BLaER1 (cell line): ENCODE results near the gene KIAA2012.

Source experiments
- H3K27ac ChIP-seq: shearing (Covaris generic); formaldehyde crosslinking; 2 replicates; pipeline ENCODE4 v1.8.1; 2022
- H3K27me3 ChIP-seq: shearing (Covaris generic); formaldehyde crosslinking; 2 replicates; pipeline ENCODE4 v1.8.1; 2022
- H3K36me3 ChIP-seq: shearing (Covaris generic); formaldehyde crosslinking; 2 replicates; pipeline ENCODE4 v1.8.1; 2022
- H3K4me1 ChIP-seq: shearing (Covaris generic); formaldehyde crosslinking; 2 replicates; pipeline ENCODE4 v1.8.1; 2022
- H3K4me2 ChIP-seq: shearing (Covaris generic); formaldehyde crosslinking; 2 replicates; pipeline ENCODE4 v1.8.1; 2022
- H3K4me3 ChIP-seq: shearing (Covaris generic); formaldehyde crosslinking; 2 replicates; pipeline ENCODE4 v1.8.1; 2022
- H3K9ac ChIP-seq: shearing (Covaris generic); formaldehyde crosslinking; 2 replicates; pipeline ENCODE4 v1.8.1; 2022
- H3K9me3 ChIP-seq: shearing (Covaris generic); formaldehyde crosslinking; 2 replicates; pipeline ENCODE4 v1.8.1; 2022
- H4K20me1 ChIP-seq: shearing (Covaris generic); formaldehyde crosslinking; 2 replicates; pipeline ENCODE4 v1.8.1; 2022
- Cebpa-rat ChIP-seq: shearing (Covaris generic); IDR thresholded peaks from 2 replicates; pipeline ENCODE4 v1.8.1; 2022

KIAA2012 gene

DNA sequence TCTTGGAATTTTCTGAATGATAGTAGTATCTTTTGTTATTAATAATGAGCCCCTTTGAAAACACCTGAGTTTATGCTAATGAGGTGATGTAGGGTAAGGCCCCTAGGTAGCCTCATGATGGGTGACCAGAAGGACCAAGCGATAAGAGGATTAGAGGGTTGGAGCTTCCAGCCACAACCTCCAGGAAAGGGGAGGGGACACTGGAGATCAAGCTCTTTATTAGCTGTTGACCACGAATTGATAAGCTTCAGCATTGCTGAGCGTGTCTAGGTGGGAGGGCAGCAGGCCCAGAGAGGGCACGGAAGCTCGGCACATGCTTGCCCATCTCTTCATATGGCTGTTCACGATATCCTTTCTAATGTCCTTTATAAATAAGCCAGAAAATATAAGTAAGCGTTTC lies 39.0 kb downstream of the KIAA2012 start:
- no peak overlapping the region for H3K27ac ChIP-seq
- H4K20me1 ChIP-seq, result no peaks in the 10 kb centered on the region
- no peaks in the 10 kb centered on the region for H3K36me3 ChIP-seq
- H3K4me1 ChIP-seq, result no peaks in the 10 kb centered on the region
- no peak overlapping the region for H3K9ac ChIP-seq
- no peaks in the 10 kb centered on the region for H3K27me3 ChIP-seq
- H3K4me3 ChIP-seq, result no peak overlapping the region
- no peak overlapping the region for H3K4me2 ChIP-seq
- no peaks in the 10 kb centered on the region for H3K9me3 ChIP-seq
- no peak for TF ChIP-seq Cebpa-rat

- Histone ChIP-seq H3K27me3 (no peaks in the 10 kb centered on the region), H3K27ac (no peak overlapping the region), H3K36me3 (no peaks in the 10 kb centered on the region), H3K4me2 (no peak overlapping the region), H3K9ac (no peak overlapping the region), H4K20me1 (no peaks in the 10 kb centered on the region), H3K4me1 (no peaks in the 10 kb centered on the region), H3K9me3 (no peaks in the 10 kb centered on the region), H3K4me3 (no peak overlapping the region)
- no peak for TF ChIP-seq Cebpa-rat
Observed at GRCh38 chr2:202113571-202114142, 40.6 kb downstream of the KIAA2012 start.

GRCh38 chr2:202114291-202114690 lies 41.2 kb downstream of the KIAA2012 start:
- Histone ChIP-seq H3K4me3 (no peak overlapping the region), H3K27ac (no peak overlapping the region), H4K20me1 (no peaks in the 10 kb centered on the region), H3K36me3 (no peaks in the 10 kb centered on the region), H3K4me1 (no peaks in the 10 kb centered on the region), H3K9me3 (no peaks in the 10 kb centered on the region), H3K4me2 (no peak overlapping the region), H3K27me3 (no peaks in the 10 kb centered on the region), H3K9ac (no peak overlapping the region)
- no peak for TF ChIP-seq Cebpa-rat

GRCh38 chr2:202114795-202115194 lies 41.7 kb downstream of the KIAA2012 start:
- Histone ChIP-seq H3K27me3 (no peaks in the 10 kb centered on the region), H3K9ac (no peak overlapping the region), H3K4me1 (no peaks in the 10 kb centered on the region), H3K27ac (no peak overlapping the region), H3K36me3 (no peaks in the 10 kb centered on the region), H3K9me3 (peaks cover 5% of the 10 kb centered on the region), H3K4me2 (no peak overlapping the region), H4K20me1 (no peaks in the 10 kb centered on the region), H3K4me3 (no peak overlapping the region)
- no peak for TF ChIP-seq Cebpa-rat

DNA sequence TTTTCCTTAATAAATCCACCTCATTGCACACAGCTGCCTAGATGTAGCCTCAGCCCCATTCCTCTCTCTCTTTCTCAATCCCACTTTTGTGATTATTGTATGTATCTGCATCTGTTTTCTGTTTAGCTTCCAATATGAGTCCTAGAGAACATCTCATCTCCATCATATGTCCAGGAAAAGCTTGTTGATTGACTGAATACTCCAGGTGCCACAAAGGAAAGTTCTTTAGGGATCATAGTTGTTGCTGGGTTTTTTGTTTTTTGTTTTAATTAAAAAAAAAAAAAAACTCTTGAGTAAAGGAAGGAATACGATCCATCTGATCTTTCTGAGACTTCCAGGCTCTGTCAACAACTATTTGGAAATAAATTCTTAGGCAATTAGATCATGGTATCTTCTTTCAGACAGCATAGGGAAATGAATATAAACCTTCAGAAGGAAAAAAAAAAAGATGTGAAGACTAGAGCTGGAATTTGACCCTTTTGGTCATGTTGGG lies 42.5 kb downstream of the KIAA2012 start:
- Histone ChIP-seq H3K4me3 (no peak overlapping the region), H3K27me3 (no peaks in the 10 kb centered on the region), H3K4me1 (no peaks in the 10 kb centered on the region), H3K4me2 (no peak overlapping the region), H3K9ac (no peak overlapping the region), H3K36me3 (no peaks in the 10 kb centered on the region), H4K20me1 (no peaks in the 10 kb centered on the region), H3K27ac (no peak overlapping the region), H3K9me3 (peaks cover 12% of the 10 kb centered on the region)
- no peak for TF ChIP-seq Cebpa-rat

DNA sequence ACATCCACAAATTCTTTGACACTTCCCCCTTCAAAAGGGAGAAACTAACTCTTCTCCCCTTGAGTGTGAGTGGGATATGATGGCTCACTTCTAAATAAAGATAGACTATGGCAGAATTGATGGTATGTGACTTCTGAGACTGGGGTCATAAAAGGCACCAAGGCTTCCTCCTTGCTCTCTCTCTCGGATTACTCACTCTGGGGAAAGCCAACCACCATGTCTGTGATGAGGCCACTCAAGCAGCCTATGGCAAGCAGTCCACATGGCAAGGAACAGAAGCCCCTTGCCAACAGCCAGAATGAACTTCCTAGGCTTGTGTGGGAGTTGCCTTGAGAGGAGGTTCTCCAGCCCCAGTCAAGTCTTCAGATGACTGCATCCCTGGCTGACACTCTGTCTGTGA lies 43.6 kb downstream of the KIAA2012 start:
- no peaks in the 10 kb centered on the region for H3K36me3 ChIP-seq
- H3K4me1 ChIP-seq, result no peaks in the 10 kb centered on the region
- H3K9ac ChIP-seq, result no peak overlapping the region
- no peak for TF ChIP-seq Cebpa-rat
- no peaks in the 10 kb centered on the region for H3K27me3 ChIP-seq
- H3K9me3 ChIP-seq, result peaks cover 18% of the 10 kb centered on the region
- H4K20me1 ChIP-seq, result no peaks in the 10 kb centered on the region
- no peak overlapping the region for H3K4me3 ChIP-seq
- no peak overlapping the region for H3K4me2 ChIP-seq
- H3K27ac ChIP-seq, result no peak overlapping the region

- Histone ChIP-seq H4K20me1 (no peaks in the 10 kb centered on the region), H3K9me3 (peaks cover 18% of the 10 kb centered on the region), H3K36me3 (no peaks in the 10 kb centered on the region), H3K9ac (no peak overlapping the region), H3K27ac (no peak overlapping the region), H3K4me2 (no peak overlapping the region), H3K27me3 (no peaks in the 10 kb centered on the region), H3K4me3 (no peak overlapping the region), H3K4me1 (no peaks in the 10 kb centered on the region)
- TF ChIP-seq Cebpa-rat, result no peak
Observed at GRCh38 chr2:202118168-202118567, 45.1 kb downstream of the KIAA2012 start.

GRCh38 chr2:202120828-202121227 lies 47.8 kb downstream of the KIAA2012 start:
- Histone ChIP-seq H3K36me3 (no peaks in the 10 kb centered on the region), H3K27me3 (no peaks in the 10 kb centered on the region), H3K9ac (no peak overlapping the region), H3K4me1 (no peaks in the 10 kb centered on the region), H4K20me1 (no peaks in the 10 kb centered on the region), H3K4me2 (no peak overlapping the region), H3K4me3 (no peak overlapping the region), H3K9me3 (peaks cover 18% of the 10 kb centered on the region), H3K27ac (no peak overlapping the region)
- no peak for TF ChIP-seq Cebpa-rat

DNA sequence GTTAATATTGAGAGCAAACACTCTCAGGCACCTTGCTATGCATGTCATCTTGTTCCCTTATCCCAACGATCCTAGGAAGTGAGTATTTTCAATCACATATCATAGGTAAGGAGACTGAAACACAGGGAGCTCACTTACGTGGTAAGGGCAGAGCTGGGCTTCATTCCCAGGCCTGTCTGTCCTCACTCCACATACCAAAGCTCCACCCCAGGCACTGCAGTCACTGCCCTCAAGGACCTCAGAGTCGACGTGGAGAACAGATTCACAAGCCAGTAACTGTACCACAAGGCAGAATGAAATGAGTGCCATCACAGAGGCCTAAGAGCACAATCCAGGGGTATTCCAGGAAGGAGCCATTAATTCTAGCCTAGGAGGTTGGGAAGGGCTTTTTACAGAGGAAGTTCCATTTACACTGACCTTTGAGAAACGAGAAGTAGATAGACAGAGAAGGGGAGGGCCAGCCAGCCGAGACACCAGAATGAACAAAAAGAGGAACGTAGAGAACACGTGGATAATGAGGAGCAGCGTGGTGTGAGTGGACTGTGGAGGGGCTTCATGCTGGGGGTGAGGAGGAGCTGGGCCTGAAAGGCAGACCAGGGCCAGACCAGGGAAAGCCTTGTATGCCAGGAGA lies 48.6 kb downstream of the KIAA2012 start:
- Histone ChIP-seq H4K20me1 (no peaks in the 10 kb centered on the region), H3K9me3 (peaks cover 18% of the 10 kb centered on the region), H3K4me2 (no peak overlapping the region), H3K4me1 (no peaks in the 10 kb centered on the region), H3K27me3 (no peaks in the 10 kb centered on the region), H3K9ac (no peak overlapping the region), H3K27ac (no peak overlapping the region), H3K4me3 (no peak overlapping the region), H3K36me3 (no peaks in the 10 kb centered on the region)
- TF ChIP-seq Cebpa-rat, result no peak

GRCh38 chr2:202122163-202122540 lies 49.1 kb downstream of the KIAA2012 start:
- no peaks in the 10 kb centered on the region for H3K36me3 ChIP-seq
- H3K27ac ChIP-seq, result no peak overlapping the region
- no peak overlapping the region for H3K4me3 ChIP-seq
- no peak overlapping the region for H3K4me2 ChIP-seq
- H3K4me1 ChIP-seq, result no peaks in the 10 kb centered on the region
- no peaks in the 10 kb centered on the region for H3K27me3 ChIP-seq
- no peaks in the 10 kb centered on the region for H4K20me1 ChIP-seq
- H3K9me3 ChIP-seq, result peaks cover 18% of the 10 kb centered on the region
- no peak overlapping the region for H3K9ac ChIP-seq
- no peak for TF ChIP-seq Cebpa-rat
